GM20000 (cell line): ENCODE measurements around the gene COPG1.
"Not testable (repeated sequence)": the region's sequence is repeated elsewhere in the genome, so short reads cannot be mapped to it uniquely, and the experiment has no call there.

Experiments used
- DNase-seq: peaks from one replicate; pipeline ENCODE4 v3.0.0; 2012; ENCODE audit warnings: low spot score
- TF ChIP-seq, protein P1 (sequence below): IDR thresholded peaks from 2 replicates; pipeline ENCODE4 v1.5.1; 2012; ENCODE audit warnings: mild to moderate bottlenecking, control low read depth; ENCODE audit errors: extremely low read depth, missing control alignments

COPG1 gene

GRCh38 chr3:129259612-129260477 lies 10.4 kb downstream of the COPG1 start:
- TF ChIP-seq, protein P1, sequence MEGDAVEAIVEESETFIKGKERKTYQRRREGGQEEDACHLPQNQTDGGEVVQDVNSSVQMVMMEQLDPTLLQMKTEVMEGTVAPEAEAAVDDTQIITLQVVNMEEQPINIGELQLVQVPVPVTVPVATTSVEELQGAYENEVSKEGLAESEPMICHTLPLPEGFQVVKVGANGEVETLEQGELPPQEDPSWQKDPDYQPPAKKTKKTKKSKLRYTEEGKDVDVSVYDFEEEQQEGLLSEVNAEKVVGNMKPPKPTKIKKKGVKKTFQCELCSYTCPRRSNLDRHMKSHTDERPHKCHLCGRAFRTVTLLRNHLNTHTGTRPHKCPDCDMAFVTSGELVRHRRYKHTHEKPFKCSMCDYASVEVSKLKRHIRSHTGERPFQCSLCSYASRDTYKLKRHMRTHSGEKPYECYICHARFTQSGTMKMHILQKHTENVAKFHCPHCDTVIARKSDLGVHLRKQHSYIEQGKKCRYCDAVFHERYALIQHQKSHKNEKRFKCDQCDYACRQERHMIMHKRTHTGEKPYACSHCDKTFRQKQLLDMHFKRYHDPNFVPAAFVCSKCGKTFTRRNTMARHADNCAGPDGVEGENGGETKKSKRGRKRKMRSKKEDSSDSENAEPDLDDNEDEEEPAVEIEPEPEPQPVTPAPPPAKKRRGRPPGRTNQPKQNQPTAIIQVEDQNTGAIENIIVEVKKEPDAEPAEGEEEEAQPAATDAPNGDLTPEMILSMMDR: no peak
- DNase-seq: no peak

- TF ChIP-seq, protein P1: no peak
- no peak for DNase-seq
These were observed 11.2 kb downstream of the COPG1 start for GRCh38 chr3:129260606-129261005.

DNA sequence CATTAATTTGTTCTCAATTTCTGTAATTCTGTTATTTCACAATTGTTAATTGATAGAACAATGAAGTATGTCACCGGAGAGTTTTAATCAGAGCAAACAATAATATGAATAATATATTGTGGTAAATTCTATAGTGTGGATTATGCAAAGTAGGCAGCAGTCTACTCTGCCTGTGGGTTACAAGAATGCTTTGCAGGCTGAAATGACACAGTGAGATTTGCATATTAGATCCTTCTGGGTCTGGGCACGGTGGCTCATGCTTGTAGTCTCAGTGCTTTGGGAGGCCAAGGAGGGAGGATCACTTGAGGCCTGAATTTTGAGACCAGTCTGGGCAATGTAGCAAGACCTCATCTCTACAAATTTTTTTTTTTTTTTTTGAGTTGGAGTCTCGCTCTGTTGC lies 12.5 kb downstream of the COPG1 start:
- TF ChIP-seq, protein P1: no peak
- DNase-seq: no peak

DNA sequence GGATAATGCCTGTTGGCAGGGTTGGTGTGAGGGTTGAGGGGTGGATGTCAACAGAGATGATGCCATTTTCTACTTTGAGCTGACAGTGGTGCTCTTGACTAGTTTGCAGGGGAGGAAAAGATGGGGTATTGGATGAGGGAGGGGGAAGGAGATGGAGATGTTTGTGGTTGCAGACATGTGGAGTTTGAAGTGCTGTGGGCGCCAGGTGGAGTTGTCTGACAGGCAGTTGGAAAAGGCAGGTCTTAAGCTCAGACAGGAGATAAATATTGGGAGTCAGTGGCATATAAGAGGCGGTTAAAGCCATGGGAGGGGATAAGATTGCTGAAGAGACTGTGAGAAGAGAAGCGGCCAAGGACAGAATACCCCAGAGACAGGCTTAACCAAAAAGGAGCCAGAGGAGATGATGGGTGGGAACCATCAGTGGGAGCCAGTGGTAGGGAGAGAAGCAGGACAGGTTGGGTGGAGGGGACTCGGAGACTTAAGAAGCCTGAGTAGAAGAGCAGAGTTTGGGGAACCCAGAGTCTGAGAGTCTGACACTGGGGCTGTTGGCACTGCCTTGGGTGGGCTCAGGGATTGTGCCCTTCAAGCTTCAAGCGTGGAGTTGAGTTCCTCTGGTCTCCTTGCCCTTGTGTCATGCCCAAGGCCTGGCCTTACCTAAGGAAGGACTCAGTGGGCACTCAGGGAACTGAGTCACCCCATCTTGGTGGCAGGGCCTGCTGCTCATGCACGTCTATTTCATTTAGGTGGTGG lies 13.9 kb downstream of the COPG1 start:
- TF ChIP-seq, protein P1: no peak
- no peak for DNase-seq

- not testable (repeated sequence) for DNase-seq
These were observed 15.6 kb downstream of the COPG1 start for GRCh38 chr3:129264994-129265393.

DNA sequence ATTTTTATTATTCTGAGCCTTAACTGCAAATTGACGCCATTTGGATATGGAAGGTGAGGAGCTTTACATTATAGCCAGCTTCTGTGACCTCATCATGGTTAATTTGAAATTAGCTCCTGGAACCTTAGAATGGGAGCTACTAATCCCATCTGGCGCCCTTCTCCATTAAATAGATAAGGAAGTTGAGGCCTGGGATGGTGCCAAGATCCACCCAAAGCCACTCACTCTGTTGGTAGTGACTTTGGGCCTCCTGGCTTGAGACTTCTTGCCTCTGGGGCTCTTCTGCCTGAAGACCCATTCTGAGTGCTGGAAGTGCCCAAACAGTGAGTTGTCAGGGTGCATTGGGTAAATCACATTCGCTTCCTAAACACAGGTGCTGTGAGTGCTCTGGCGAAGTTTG lies 17.2 kb downstream of the COPG1 start:
- TF ChIP-seq, protein P1: no peak
- DNase-seq: no peak

DNA sequence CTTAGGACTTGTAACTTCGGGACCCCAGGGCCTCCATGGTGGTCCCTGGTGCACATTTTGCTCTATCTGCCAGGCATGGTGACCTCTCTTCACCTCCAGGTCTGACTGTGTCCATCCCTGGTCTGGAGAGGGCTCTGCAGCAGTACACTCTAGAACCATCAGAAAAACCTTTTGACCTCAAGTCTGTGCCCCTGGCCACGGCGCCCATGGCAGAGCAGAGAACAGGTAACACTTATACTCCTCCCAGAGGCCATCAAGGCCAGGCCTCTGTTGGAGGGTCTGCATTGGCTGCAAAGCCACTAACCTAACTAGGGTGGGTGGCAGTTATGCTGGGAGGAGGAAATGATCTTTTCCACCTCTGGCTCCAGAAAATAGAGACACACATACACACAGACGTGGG lies 19.0 kb downstream of the COPG1 start:
- no peak for DNase-seq
- TF ChIP-seq, protein P1: no peak

DNA sequence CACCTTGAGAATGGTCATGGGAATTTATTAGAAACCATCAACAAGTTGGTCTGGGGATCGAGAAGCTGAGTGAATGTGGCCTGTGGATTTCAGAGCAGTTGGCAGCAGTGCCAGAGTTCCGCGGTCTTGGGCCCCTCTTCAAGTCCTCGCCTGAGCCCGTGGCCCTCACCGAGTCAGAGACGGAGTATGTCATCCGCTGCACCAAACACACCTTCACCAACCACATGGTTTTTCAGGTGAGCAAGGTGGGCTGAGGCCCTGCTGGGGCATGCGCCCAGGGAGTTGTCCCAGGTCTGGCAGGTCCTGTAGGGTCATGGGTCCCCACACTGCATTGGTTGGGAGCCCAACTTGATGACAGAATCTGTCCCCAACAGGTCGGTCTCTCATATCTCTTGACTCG lies 22.3 kb downstream of the COPG1 start:
- TF ChIP-seq, protein P1: no peak
- DNase-seq: no peak
